Activated CD8-positive, alpha-beta T cell treated with anti-CD3 and anti-CD28 coated beads for 36 hours (primary cell): ENCODE data around the gene DGKD. TPM values are rescaled to one million over a fixed set of nuclear protein-coding genes. Genes with fewer than 3 reads are reported as not detected.

Experiments used
- ATAC-seq: fragments of 200-7000 bp; cut with Tn5 transposase; one replicate; pipeline ENCODE4 v1.10.0; 2021; ENCODE audit warnings: mild to moderate bottlenecking, moderate library complexity
- CTCF ChIA-PET: fragments of 350-600 bp; sonication (Branson Sonifier 250); formaldehyde crosslinking; loops from one replicate; lab custom pipeline; 2021; ENCODE audit warnings: antibody characterized with exemption; lab: Charles Lee
- POLR2A ChIA-PET: fragments of 350-600 bp; sonication (Branson Sonifier 250); formaldehyde crosslinking; loops from one replicate; lab custom pipeline; 2021; ENCODE audit warnings: antibody characterized with exemption; lab: Charles Lee
- DNase-seq: peaks from one replicate; pipeline ENCODE4 v3.0.0-alpha.2; 2020
- H3K27ac Mint-ChIP-seq: one replicate; pipeline ENCODE4 v1.8.0; 2021; ENCODE audit warnings: mild to moderate bottlenecking, mixed read lengths
- H3K27me3 Mint-ChIP-seq: one replicate; pipeline ENCODE4 v1.8.0; 2021; ENCODE audit warnings: mixed read lengths
- H3K36me3 Mint-ChIP-seq: one replicate; pipeline ENCODE4 v1.8.0; 2021; ENCODE audit warnings: low read depth, mixed read lengths
- H3K4me1 Mint-ChIP-seq: one replicate; pipeline ENCODE4 v1.8.0; 2021; ENCODE audit warnings: low read depth, mixed read lengths
- H3K4me3 Mint-ChIP-seq: one replicate; pipeline ENCODE4 v1.8.0; 2021; ENCODE audit warnings: mild to moderate bottlenecking, moderate library complexity, mixed read lengths
- H3K9me3 Mint-ChIP-seq: one replicate; pipeline ENCODE4 v1.8.0; 2021; ENCODE audit warnings: mixed read lengths
- CTCF ChIP-seq: fragments of 200-600 bp; IDR thresholded peaks from one replicate; pipeline ENCODE4 v1.8.0; 2022; ENCODE audit warnings: antibody characterized with exemption, mild to moderate bottlenecking
- intact Hi-C: fragments of 100-400 bp; cut with micrococcal nuclease; formaldehyde crosslinking; loops from one replicate; pipeline ENCODE4 v1.10.0; 2022
- total RNA-seq, 2 experiments: library from RNA; stranded (reverse); gene quantifications; one replicate each; pipeline ENCODE4 v1.2.3, GENCODE V29; 2021

Gene DGKD
- total RNA-seq, 2 experiments from 2014 or later, result 89.6 to 99.5 TPM

- no peak for ATAC-seq
- Mint-ChIP-seq H3K4me1 (peaks cover 58% of the 10 kb centered on the region), H3K36me3 (peaks cover 28% of the 10 kb centered on the region), H3K27me3 (no peaks in the 10 kb centered on the region), H3K9me3 (no peaks in the 10 kb centered on the region), H3K27ac (peak overlapping the region; percentile 92), H3K4me3 (peak overlapping the region; percentile 83)
- no peak for TF ChIP-seq CTCF
- ChIA-PET CTCF (interaction anchor here (0.7 to 2.3 kb wide), 11 partner anchors 9 to 103 kb away, joined by 3 to 18 read pairs (median 5); no protein-coding TSS in a partner anchor), POLR2A (interaction anchor here (1.1 to 1.9 kb wide), 4 partner anchors 11 to 33 kb away, joined by 3 to 4 read pairs (median 3); no protein-coding TSS in a partner anchor)
- intact Hi-C loops, result loop anchor here (10.0 kb wide), 1 partner anchor 92 kb away; no protein-coding TSS in a partner anchor
- DNase-seq, result no peak
Observed at GRCh38 chr2:233353101-233353768, 1.1 kb upstream of the DGKD start.

GRCh38 chr2:233354500-233354924 lies 218 bp downstream of the DGKD start:
- no peak overlapping the region for H3K4me3 Mint-ChIP-seq
- CTCF ChIA-PET, result interaction anchor here (1.1 to 2.3 kb wide), 8 partner anchors 9 to 104 kb away, joined by 3 to 18 read pairs (median 6); no protein-coding TSS in a partner anchor
- H3K27ac Mint-ChIP-seq, result no peak overlapping the region
- POLR2A ChIA-PET, result interaction anchor here (1.0 to 2.2 kb wide), 8 partner anchors 8 to 102 kb away, joined by 3 to 5 read pairs (median 3); no protein-coding TSS in a partner anchor
- H3K36me3 Mint-ChIP-seq, result peaks cover 37% of the 10 kb centered on the region
- intact Hi-C loops, result loop anchor here (10.0 kb wide), 1 partner anchor 90 kb away; no protein-coding TSS in a partner anchor
- no peak for ATAC-seq
- H3K27me3 Mint-ChIP-seq, result no peaks in the 10 kb centered on the region
- TF ChIP-seq CTCF, result no peak
- DNase-seq, result no peak
- H3K9me3 Mint-ChIP-seq, result no peaks in the 10 kb centered on the region
- H3K4me1 Mint-ChIP-seq, result peaks cover 64% of the 10 kb centered on the region

GRCh38 chr2:233354971-233355574 lies 779 bp downstream of the DGKD start:
- peak; percentile 29 for DNase-seq
- H3K27ac Mint-ChIP-seq, result peak overlapping the region; percentile 76
- ATAC-seq, result no peak
- CTCF ChIA-PET, result interaction anchor here (1.0 to 2.3 kb wide), 6 partner anchors 8 to 744 kb away, joined by 3 to 9 read pairs (median 4); no protein-coding TSS in a partner anchor
- POLR2A ChIA-PET, result interaction anchor here (0.7 to 2.2 kb wide), 11 partner anchors 8 to 103 kb away, joined by 3 to 9 read pairs (median 3); no protein-coding TSS in a partner anchor
- TF ChIP-seq CTCF, result no peak
- H3K4me1 Mint-ChIP-seq, result peaks cover 67% of the 10 kb centered on the region
- intact Hi-C loops, result loop anchor here (10.0 kb wide), 1 partner anchor 90 kb away; no protein-coding TSS in a partner anchor
- no peaks in the 10 kb centered on the region for H3K9me3 Mint-ChIP-seq
- peak overlapping the region; percentile 80 for H3K4me3 Mint-ChIP-seq
- H3K27me3 Mint-ChIP-seq, result no peaks in the 10 kb centered on the region
- peaks cover 42% of the 10 kb centered on the region for H3K36me3 Mint-ChIP-seq

GRCh38 chr2:233355916-233356315 lies 1.6 kb downstream of the DGKD start:
- Mint-ChIP-seq H3K27ac (peak overlapping the region; percentile 72), H3K4me1 (peaks cover 62% of the 10 kb centered on the region)

More at GRCh38 chr2:233355916-233356315, 1.6 kb downstream of the DGKD start:
- Mint-ChIP-seq H3K9me3 (no peaks in the 10 kb centered on the region), H3K36me3 (peaks cover 47% of the 10 kb centered on the region), H3K4me3 (peak overlapping the region; percentile 80), H3K27me3 (no peaks in the 10 kb centered on the region)
- TF ChIP-seq CTCF, result no peak
- POLR2A ChIA-PET, result interaction anchor here (0.9 to 2.2 kb wide), 5 partner anchors 15 to 70 kb away, joined by 3 to 9 read pairs (median 5); no protein-coding TSS in a partner anchor
- intact Hi-C loops, result loop anchor here (10.0 kb wide), 1 partner anchor 89 kb away; no protein-coding TSS in a partner anchor
- CTCF ChIA-PET, result interaction anchor here (0.8 to 1.4 kb wide), 6 partner anchors 10 to 745 kb away, joined by 3 to 4 read pairs (median 4); no protein-coding TSS in a partner anchor
- DNase-seq (no peak), ATAC-seq (no peak)
